BE2C (cell line): ENCODE data around the gene PCGF2.
A peak's percentile ranks its signal among the peaks of the same experiment; 100 is the strongest.

Experiments used
- DNase-seq: peaks from one replicate; pipeline ENCODE4 v3.0.0-alpha.2; 2020
- H3K27me3 ChIP-seq: fragments of 250-450 bp; sonication (Bioruptor Pico); 2 replicates; pipeline ENCODE4 v1.5.1; 2020; ENCODE audit warnings: mild to moderate bottlenecking
- H3K36me3 ChIP-seq: fragments of 250-450 bp; sonication (Bioruptor Pico); 2 replicates; pipeline ENCODE4 v1.5.1; 2020; ENCODE audit warnings: mild to moderate bottlenecking
- H3K4me1 ChIP-seq: fragments of 250-450 bp; sonication (Bioruptor Pico); 2 replicates; pipeline ENCODE4 v1.5.1; 2020
- H3K4me3 ChIP-seq: 2 replicates; pipeline ENCODE4 v1.5.1; 2011; ENCODE audit warnings: low read depth, low read length
- H3K9me3 ChIP-seq: fragments of 250-450 bp; sonication (Bioruptor Pico); 2 replicates; pipeline ENCODE4 v1.5.1; 2020
- CTCF ChIP-seq: IDR thresholded peaks from 2 replicates; pipeline ENCODE4 v1.5.1; 2012; ENCODE audit warnings: mild to moderate bottlenecking, low read depth, low read length

The PCGF2 gene

GRCh38 chr17:38725066-38725465 lies 23.1 kb downstream of the PCGF2 start:
- no peak for DNase-seq
- Histone ChIP-seq H3K36me3 (peaks cover 21% of the 10 kb centered on the region; the same call in 1 of the 2 replicates), H3K4me3 (no peak overlapping the region), H3K9me3 (no peaks in the 10 kb centered on the region), H3K27me3 (no peaks in the 10 kb centered on the region), H3K4me1 (peaks cover 30% of the 10 kb centered on the region)
- no peak for TF ChIP-seq CTCF

GRCh38 chr17:38724337-38724988 lies 23.7 kb downstream of the PCGF2 start:
- peak; percentile 93 for DNase-seq
- no peak overlapping the region; the same call in 1 of the 2 replicates for H3K4me3 ChIP-seq
- 0 out of 2 replicates have a peak, but pooled peaks have one; percentile 4 for TF ChIP-seq CTCF
- peaks cover 23% of the 10 kb centered on the region for H3K36me3 ChIP-seq
- H3K9me3 ChIP-seq: no peaks in the 10 kb centered on the region
- no peaks in the 10 kb centered on the region for H3K27me3 ChIP-seq
- peaks cover 32% of the 10 kb centered on the region for H3K4me1 ChIP-seq

GRCh38 chr17:38721802-38722201 lies 26.3 kb downstream of the PCGF2 start:
- no peak overlapping the region for H3K4me3 ChIP-seq
- H3K9me3 ChIP-seq: no peaks in the 10 kb centered on the region
- H3K36me3 ChIP-seq: peaks cover 42% of the 10 kb centered on the region
- TF ChIP-seq CTCF: no peak
- no peaks in the 10 kb centered on the region for H3K27me3 ChIP-seq
- no peak for DNase-seq
- peaks cover 32% of the 10 kb centered on the region for H3K4me1 ChIP-seq

- Histone ChIP-seq H3K36me3 (peaks cover 48% of the 10 kb centered on the region), H3K4me3 (no peak overlapping the region), H3K27me3 (no peaks in the 10 kb centered on the region), H3K4me1 (peaks cover 32% of the 10 kb centered on the region), H3K9me3 (no peaks in the 10 kb centered on the region)
- DNase-seq: no peak
- no peak for TF ChIP-seq CTCF
These were observed 27.2 kb downstream of the PCGF2 start for GRCh38 chr17:38720941-38721340.

GRCh38 chr17:38719943-38720641 lies 28.0 kb downstream of the PCGF2 start:
- Histone ChIP-seq H3K9me3 (no peaks in the 10 kb centered on the region), H3K27me3 (no peaks in the 10 kb centered on the region), H3K4me3 (no peak overlapping the region), H3K4me1 (peaks cover 26% of the 10 kb centered on the region), H3K36me3 (peaks cover 55% of the 10 kb centered on the region)
- DNase-seq: peak; percentile 56
- no peak for TF ChIP-seq CTCF
